Stimulated activated CD8-positive, alpha-beta memory T cell treated with anti-CD3 and anti-CD28 coated beads, Interleukin-15, amount 100 ng/mL, for 4 hours (primary cell): ENCODE measurements around the gene TSPEAR.
"Not testable (repeated sequence)": the region's sequence is repeated elsewhere in the genome, so short reads cannot be mapped to it uniquely, and the experiment has no call there.

Experiments
- DNase-seq, 2 donors: peaks; one replicate each; pipeline ENCODE4 v3.0.0-alpha.2; 2020; ENCODE audit warnings: low read depth in 2 of 2

TSPEAR gene

DNA sequence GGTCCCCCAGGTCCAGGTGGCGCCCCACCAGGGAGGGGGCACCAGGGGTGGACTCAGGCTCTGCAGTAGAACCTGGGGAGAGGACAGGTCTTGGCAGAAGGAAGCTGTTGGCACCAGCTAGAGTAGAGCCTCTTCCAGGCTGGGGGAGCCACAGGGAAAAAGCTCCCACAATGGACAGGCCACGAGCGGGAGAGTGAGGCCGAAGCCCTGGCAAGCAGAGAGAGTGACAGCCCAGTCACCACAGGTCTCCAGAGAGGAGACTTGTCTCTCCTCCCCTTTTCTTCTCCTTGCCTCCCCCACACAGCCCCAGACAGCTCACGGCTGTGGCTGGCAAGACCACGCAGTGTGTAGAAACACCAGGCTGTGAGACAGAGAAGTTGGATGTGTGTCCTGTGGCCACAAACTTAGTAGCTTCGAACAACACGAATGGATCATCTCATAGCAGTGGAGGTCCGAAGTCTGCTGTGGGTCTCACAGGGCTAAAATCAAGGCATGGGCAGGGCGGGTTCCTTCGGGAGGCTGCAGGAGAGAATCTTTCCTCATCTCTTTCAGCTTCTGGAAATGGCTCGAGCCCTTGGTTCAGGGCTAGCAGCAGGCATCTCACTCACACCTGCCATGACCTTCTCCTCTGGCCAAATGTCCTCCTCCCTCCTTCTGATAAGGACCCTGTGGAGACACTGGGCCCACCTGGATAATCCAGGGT is 60.2 kb downstream of the TSPEAR start:
- no peak for DNase-seq

- no peak for DNase-seq
These were observed 61.0 kb downstream of the TSPEAR start for GRCh38 chr21:44650265-44650972.

- no peak for DNase-seq
These were observed 61.8 kb downstream of the TSPEAR start for GRCh38 chr21:44649521-44650100.

DNA sequence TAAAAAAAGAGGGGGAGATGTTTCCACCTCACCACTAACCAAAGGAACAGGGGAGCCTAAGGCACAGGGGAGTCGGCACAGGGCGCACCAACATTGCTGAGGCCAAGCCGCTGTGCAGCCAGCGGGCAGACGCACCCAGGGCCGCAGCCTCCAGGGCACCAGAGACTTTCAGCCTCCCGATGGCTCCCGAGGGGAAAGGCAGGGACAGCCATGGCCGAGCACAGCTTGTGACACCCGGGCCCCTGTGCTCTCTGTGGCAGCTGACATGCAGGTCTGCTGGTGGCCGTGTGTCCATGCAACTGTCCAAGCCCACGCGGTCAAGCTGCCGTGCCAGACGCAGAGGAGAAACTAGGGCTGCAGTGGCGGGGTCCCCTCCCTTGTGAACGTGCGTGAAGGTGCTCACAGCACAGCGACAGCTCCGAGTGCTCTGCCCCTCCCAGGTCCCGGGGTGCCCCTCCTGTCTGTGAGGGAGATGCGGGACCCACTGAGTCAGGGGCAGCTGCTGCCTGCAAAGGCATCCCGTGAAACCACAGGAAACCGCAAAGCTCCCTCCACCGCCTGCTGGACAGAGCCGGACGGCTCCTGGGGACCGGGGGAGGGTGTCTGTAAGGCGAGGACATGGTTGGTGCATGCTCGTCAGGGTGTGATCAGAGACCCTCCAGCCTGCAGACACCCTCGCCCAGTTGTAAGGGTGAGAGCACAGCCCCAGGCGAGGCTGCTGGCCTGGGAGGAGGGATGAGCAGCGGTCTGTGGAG is 62.6 kb downstream of the TSPEAR start:
- DNase-seq = no peak

DNA sequence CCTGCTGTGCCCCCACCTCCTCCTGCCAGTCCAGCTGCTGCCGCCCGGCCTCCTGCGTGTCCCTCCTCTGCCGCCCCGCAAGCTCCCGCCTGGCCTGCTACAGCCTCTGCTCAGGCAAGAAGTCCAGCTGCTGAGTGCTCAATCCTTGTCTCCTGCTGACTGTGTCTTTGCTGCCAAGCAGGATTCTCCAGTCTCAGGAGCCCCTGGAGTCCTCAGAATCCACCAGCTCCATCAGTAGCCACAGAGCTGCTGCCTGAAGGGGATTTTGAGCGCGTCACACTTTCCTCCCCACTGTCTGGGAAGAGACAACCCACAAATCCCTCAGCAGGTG is 64.2 kb downstream of the TSPEAR start:
- no peak for DNase-seq

- DNase-seq = not testable (repeated sequence)
These were observed 64.8 kb downstream of the TSPEAR start, which contains the start of gene KRTAP10-11 for GRCh38 chr21:44646366-44647221. KRTAP10-11 (plus strand) TSS chr21:44646414; CDS start chr21:44646459, 45 bp downstream.

DNA sequence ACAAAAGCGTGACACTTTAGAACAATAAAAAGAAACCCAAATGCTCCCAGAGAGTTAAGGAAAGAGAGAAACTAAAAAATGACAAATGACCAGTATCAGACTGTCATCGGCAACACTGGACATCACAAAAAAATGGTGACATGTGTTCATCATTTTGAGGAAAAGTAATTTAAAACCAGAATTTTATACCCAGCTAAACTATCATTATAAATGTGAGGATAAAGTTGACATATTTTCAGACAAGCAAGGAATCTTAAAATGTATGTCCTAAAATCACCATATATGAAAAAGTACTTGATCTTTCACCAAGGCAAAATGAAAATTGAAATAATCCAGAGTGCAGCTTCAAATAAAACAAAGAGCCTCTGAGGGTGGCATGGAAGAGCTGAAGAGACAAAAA is 66.5 kb downstream of the TSPEAR start:
- no peak for DNase-seq

- no peak for DNase-seq
These were observed 67.5 kb downstream of the TSPEAR start for GRCh38 chr21:44643741-44644310.

DNA sequence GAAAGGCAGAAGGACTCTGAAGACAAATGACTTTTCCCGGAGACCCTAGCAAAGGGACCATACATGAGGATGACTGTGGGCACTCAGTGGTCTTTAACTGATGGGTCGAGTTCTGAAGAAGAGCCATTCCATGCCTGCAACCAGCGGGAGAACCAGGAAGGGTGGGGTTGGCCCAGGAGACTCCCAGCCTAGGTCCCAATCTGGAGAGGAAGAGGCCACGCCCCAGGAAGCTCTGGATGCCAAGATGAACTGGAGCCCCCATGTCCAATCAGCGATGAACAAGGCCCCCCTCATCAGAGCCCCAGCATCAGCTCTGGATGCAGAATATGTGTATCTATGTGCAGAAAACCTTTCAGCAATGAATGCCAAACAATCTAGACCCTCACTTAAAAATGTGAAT is 70.6 kb downstream of the TSPEAR start:
- no peak for DNase-seq

- DNase-seq = no peak
These were observed 72.1 kb downstream of the TSPEAR start for GRCh38 chr21:44639331-44639655.

GRCh38 chr21:44638506-44639330 is 72.7 kb downstream of the TSPEAR start:
- not testable (repeated sequence) for DNase-seq

DNA sequence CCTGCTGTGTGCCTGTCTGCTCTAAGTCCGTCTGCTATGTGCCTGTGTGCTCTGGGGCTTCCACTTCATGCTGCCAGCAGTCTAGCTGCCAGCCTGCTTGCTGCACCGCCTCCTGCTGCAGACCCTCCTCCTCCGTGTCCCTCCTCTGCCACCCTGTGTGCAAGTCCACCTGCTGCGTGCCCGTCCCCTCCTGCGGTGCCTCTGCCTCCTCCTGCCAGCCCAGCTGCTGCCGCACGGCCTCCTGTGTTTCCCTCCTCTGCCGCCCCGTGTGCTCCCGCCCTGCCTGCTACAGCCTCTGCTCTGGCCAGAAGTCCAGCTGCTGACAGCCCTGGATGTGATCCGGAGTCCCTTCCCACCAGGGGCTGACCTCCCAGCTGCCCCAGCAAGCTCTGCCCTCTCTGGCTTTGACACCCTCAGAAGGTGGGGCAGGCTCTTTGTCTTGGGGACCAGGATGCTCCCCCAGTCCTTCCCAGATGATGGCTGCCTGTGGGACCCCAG is 73.5 kb downstream of the TSPEAR start:
- DNase-seq = not testable (repeated sequence)

- no peak for DNase-seq
These were observed 74.1 kb downstream of the TSPEAR start, which contains the start of gene KRTAP10-10 for GRCh38 chr21:44637018-44637850. KRTAP10-10 (plus strand) TSS chr21:44637356; CDS start chr21:44637418, 62 bp downstream.

DNA sequence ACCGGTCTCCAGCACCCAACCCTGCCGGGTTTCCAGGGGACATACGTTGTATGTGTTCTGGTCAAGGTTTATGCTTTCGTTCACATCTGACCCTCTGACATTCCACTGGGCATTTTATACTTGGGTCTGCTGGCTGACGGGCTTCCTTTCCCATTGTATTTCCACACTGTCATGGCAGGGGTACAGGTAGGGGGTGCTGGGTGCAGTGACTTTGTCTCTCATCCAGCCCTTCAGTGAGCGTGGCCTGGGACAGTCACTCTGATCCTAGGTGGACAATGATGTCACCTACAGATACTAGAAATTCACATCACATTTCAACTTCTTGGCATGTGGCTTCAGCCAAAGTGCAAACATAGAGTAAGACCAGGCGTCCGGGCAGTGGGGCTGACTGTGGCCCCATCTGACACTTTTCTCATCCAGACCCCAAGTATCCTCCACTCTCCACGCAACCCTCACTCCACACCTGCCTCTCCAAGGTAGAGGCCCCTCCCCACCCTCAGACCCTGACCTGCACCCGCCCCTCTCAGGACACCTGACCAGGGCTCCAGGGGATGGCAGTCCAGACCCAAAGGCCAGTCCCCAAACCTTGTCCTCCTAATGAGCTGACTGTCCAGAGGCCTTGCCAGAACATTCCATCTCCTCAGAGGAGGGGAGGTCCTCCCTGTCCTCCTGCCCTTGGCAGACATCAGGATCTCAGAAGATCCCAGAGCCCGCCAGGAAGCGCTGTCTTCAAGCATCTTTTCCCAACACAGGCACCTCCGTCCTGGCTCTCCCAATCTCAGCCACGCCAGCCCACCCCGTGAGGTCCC is 75.0 kb downstream of the TSPEAR start:
- no peak for DNase-seq

GRCh38 chr21:44632067-44632466 is 79.3 kb downstream of the TSPEAR start:
- DNase-seq = no peak

- DNase-seq = no peak
These were observed 80.9 kb downstream of the TSPEAR start for GRCh38 chr21:44630440-44630839.

- no peak for DNase-seq
These were observed 82.5 kb downstream of the TSPEAR start for GRCh38 chr21:44628707-44629391.

- not testable (repeated sequence) for DNase-seq
These were observed 83.5 kb downstream of the TSPEAR start for GRCh38 chr21:44627831-44628233.
